GM13977 (cell line): ENCODE results near the gene PHF12.

Source experiments
- DNase-seq: peaks from one replicate; pipeline ENCODE4 v3.0.0; 2012; ENCODE audit warnings: low spot score
- in situ Hi-C: fragments of 300-500 bp; cut with MboI; formaldehyde crosslinking; loops from one replicate; pipeline ENCODE4 v1.12.0; 2022; ENCODE audit warnings: low sequenced_read_pairs, low pct_unique_long_range_greater_than_20kb, mixed read lengths, inconsistent platforms; ENCODE audit not compliant: unreplicated experiment
- TF ChIP-seq, protein P1 (sequence below): IDR thresholded peaks from 2 replicates; pipeline ENCODE4 v1.5.1; 2012; ENCODE audit warnings: mild to moderate bottlenecking, control low read depth; ENCODE audit not compliant: insufficient read depth; ENCODE audit errors: extremely low read depth, missing control alignments

Gene PHF12

GRCh38 chr17:28946239-28946638, 5.1 kb downstream of the PHF12 start:
- TF ChIP-seq, protein P1, sequence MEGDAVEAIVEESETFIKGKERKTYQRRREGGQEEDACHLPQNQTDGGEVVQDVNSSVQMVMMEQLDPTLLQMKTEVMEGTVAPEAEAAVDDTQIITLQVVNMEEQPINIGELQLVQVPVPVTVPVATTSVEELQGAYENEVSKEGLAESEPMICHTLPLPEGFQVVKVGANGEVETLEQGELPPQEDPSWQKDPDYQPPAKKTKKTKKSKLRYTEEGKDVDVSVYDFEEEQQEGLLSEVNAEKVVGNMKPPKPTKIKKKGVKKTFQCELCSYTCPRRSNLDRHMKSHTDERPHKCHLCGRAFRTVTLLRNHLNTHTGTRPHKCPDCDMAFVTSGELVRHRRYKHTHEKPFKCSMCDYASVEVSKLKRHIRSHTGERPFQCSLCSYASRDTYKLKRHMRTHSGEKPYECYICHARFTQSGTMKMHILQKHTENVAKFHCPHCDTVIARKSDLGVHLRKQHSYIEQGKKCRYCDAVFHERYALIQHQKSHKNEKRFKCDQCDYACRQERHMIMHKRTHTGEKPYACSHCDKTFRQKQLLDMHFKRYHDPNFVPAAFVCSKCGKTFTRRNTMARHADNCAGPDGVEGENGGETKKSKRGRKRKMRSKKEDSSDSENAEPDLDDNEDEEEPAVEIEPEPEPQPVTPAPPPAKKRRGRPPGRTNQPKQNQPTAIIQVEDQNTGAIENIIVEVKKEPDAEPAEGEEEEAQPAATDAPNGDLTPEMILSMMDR: no peak
- no peak for DNase-seq
- in situ Hi-C loops: no loop called here

GRCh38 chr17:28944862-28945741, 6.2 kb downstream of the PHF12 start:
- in situ Hi-C loops: no loop called here
- no peak for DNase-seq
- TF ChIP-seq, protein P1: no peak

GRCh38 chr17:28944343-28944742, 7.0 kb downstream of the PHF12 start:
- in situ Hi-C loops: no loop called here
- TF ChIP-seq, protein P1: no peak
- DNase-seq: no peak

GRCh38 chr17:28942925-28943324, 8.4 kb downstream of the PHF12 start:
- TF ChIP-seq, protein P1: no peak
- in situ Hi-C loops: no loop called here

DNA sequence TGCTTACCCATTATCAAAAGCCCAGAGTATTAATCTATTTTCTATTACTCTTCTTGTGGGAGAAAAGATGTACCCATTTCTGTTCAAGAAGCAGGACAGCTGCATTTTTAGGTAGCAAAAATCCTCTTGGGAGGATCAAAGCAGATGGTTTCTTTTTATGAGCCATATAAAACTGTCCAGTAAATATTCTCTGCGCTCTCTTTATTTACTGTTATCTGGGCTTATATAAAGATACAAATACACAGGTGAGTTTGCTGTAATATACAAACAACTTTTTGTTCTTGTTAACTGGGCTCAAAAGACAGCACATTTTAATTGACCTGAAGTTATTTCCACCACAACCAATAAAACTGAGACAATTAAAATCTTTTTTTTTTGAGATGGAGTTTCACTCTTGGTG, 10.1 kb downstream of the PHF12 start:
- in situ Hi-C loops: no loop called here
- no peak for DNase-seq
- TF ChIP-seq, protein P1: no peak

More at GRCh38 chr17:28942925-28943324, 8.4 kb downstream of the PHF12 start:
- no peak for DNase-seq

DNA sequence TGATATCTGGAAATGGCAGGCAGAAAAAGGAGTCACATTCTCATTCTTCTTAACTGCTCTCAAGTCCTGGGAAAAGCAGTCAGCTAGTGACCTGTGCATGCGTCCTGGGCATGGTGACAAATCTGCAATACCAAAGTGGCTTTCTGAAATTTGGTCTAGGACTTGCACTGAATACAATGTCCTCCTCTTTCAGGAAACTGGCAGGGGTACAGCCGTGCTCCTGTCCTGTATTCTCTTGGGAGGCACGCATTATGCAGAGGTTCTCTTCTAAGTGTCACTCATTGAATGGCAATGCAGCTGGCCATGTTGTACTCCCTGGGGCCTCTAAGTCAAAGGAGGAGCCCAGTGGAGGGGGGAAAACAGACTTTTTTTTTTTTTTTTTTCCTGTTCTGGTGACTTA, 10.6 kb downstream of the PHF12 start:
- in situ Hi-C loops: no loop called here
- TF ChIP-seq, protein P1: no peak
- no peak for DNase-seq
